HCT116 (cell line): ENCODE measurements around the gene ZNF423. TPM values are rescaled to one million over a fixed set of nuclear protein-coding genes. Genes with fewer than 3 reads are reported as not detected.
A peak's percentile ranks its signal among the peaks of the same experiment; 100 is the strongest.

Experiments used
- ATAC-seq: fragments of 200-7000 bp; cut with Tn5 transposase; 2 replicates; pipeline ENCODE4 v1.9.1; 2020; ENCODE audit warnings: mild to moderate bottlenecking, moderate library complexity
- BruUV-seq: library from RNA; stranded (reverse); fragments of 400-500 nt; replicated peaks from 2 replicates; lab custom pipeline; 2021; lab: Mats Ljungman, UMichigan
- CTCF ChIA-PET: fragments of 300-600 bp; sonication (Branson Sonifier 250); formaldehyde crosslinking; loops from one replicate; lab custom pipeline; 2021; ENCODE audit warnings: antibody characterized with exemption; lab: Charles Lee
- POLR2A ChIA-PET: fragments of 300-600, 350-600 bp; sonication (Branson Sonifier 250); formaldehyde crosslinking; loops from one replicate; lab custom pipeline; 2021; ENCODE audit warnings: antibody characterized with exemption; lab: Charles Lee
- RAD21 ChIA-PET, 2 experiments: fragments of 300-600 bp; sonication (Branson Sonifier 250); formaldehyde crosslinking; loops; one replicate each; lab custom pipeline; 2023; ENCODE audit warnings: low total read pairs in 2 of 2; ENCODE audit not compliant: uncharacterized antibody in 2 of 2, unreplicated experiment in 2 of 2, low non-redundant PET in 1 of 2; lab: Charles Lee
- DNase-seq: peaks from one replicate; pipeline ENCODE4 v3.0.0-alpha.2; 2010; ENCODE audit warnings: low read depth, low spot score
- H2AFZ ChIP-seq: fragments of 200-600 bp; shearing (Covaris generic), sonication (generic); 2 replicates; pipeline ENCODE4 v1.6.1; 2017; ENCODE audit warnings: low read depth, mixed run types, mixed read lengths, antibody characterized with exemption, low read length; ENCODE audit not compliant: poor library complexity, severe bottlenecking
- H3K27ac ChIP-seq: 2 replicates; pipeline ENCODE4 v1.5.1; 2012; ENCODE audit warnings: low read depth, low read length
- H3K27me3 ChIP-seq: fragments of 200-600 bp; sonication (generic); 2 replicates; pipeline ENCODE4 v1.6.1; 2016; ENCODE audit warnings: mixed run types, low read length, mixed read lengths; ENCODE audit not compliant: insufficient read depth
- H3K36me3 ChIP-seq, 2 experiments: fragments of 200-500 bp in 1 of 2; fragments of 200-600 bp in 1 of 2; sonication (Bioruptor generic) in 1 of 2; sonication (generic) in 1 of 2; 2 replicates each; pipeline versions ENCODE4 v1.5.1 to v1.6.1; 2014 to 2016; ENCODE audit warnings: low read length in 2 of 2, inconsistent platforms in 1 of 2, mixed read lengths in 1 of 2, mixed run types in 1 of 2; ENCODE audit not compliant: insufficient read depth in 2 of 2, control insufficient read depth in 1 of 2
- H3K4me1 ChIP-seq, 2 experiments: fragments of 200-600 bp in 1 of 2; sonication (generic) in 1 of 2; 2 replicates each; pipeline versions ENCODE4 v1.5.1 to v1.6.1; 2012 to 2017; ENCODE audit warnings: low read length in 2 of 2, inconsistent platforms in 1 of 2, mild to moderate bottlenecking in 1 of 2, mixed read lengths in 1 of 2, mixed run types in 1 of 2, moderate library complexity in 1 of 2; ENCODE audit not compliant: insufficient read depth in 2 of 2, control insufficient read depth in 1 of 2
- H3K4me2 ChIP-seq: fragments of 200-600 bp; sonication (generic); 2 replicates; pipeline ENCODE4 v1.6.1; 2017; ENCODE audit warnings: mixed run types, low read length, mixed read lengths
- H3K4me3 ChIP-seq, 2 experiments: fragments of 200-600 bp in 1 of 2; sonication (generic) in 1 of 2; replicated peaks in 1 of 2; 2 replicates each; pipeline ENCODE4 v1.5.1; 2011 to 2016; ENCODE audit warnings: low read length in 2 of 2, control low read depth in 1 of 2, low read depth in 1 of 2, mild to moderate bottlenecking in 1 of 2, mixed read lengths in 1 of 2, mixed run types in 1 of 2
- H3K79me2 ChIP-seq: fragments of 200-600 bp; sonication (generic); 2 replicates; pipeline ENCODE4 v1.6.1; 2017; ENCODE audit warnings: mild to moderate bottlenecking, mixed run types, low read length, moderate library complexity, mixed read lengths; ENCODE audit not compliant: insufficient read depth
- H3K9ac ChIP-seq: fragments of 200-600 bp; sonication (generic); 2 replicates; pipeline ENCODE4 v1.6.1; 2016; ENCODE audit warnings: low read length, mixed read lengths
- H3K9me2 ChIP-seq: fragments of 200-600 bp; sonication (generic), shearing (Covaris generic); 2 replicates; pipeline ENCODE4 v1.6.1; 2017; ENCODE audit warnings: mixed run types, mild to moderate bottlenecking, moderate library complexity; ENCODE audit not compliant: insufficient read depth
- H3K9me3 ChIP-seq, 2 experiments: fragments of 200-500 bp in 1 of 2; fragments of 200-600 bp in 1 of 2; sonication (Bioruptor generic) in 1 of 2; sonication (generic) in 1 of 2; 2 replicates each; pipeline ENCODE4 v1.6.1; 2014 to 2017; ENCODE audit warnings: low read length in 2 of 2, mixed read lengths in 2 of 2, inconsistent platforms in 1 of 2, low read depth in 1 of 2, mild to moderate bottlenecking in 1 of 2, mixed run types in 1 of 2, moderate library complexity in 1 of 2; ENCODE audit not compliant: control insufficient read depth in 1 of 2, insufficient read depth in 1 of 2
- H4K20me1 ChIP-seq: fragments of 200-600 bp; sonication (generic), shearing (Covaris generic); 2 replicates; pipeline ENCODE4 v1.6.1; 2017; ENCODE audit warnings: mixed run types, mild to moderate bottlenecking, moderate library complexity; ENCODE audit not compliant: insufficient read depth
- CBX3 ChIP-seq: IDR thresholded peaks from 2 replicates; pipeline ENCODE4 v1.6.1; 2012; ENCODE audit warnings: low read depth
- EZH2 ChIP-seq: fragments of 200-600 bp; sonication (generic); IDR thresholded peaks from 2 replicates; pipeline ENCODE4 v1.6.1; 2017; ENCODE audit warnings: antibody characterized with exemption, mixed run types
- RAD21 ChIP-seq: IDR thresholded peaks from 2 replicates; pipeline ENCODE4 v1.6.1; 2012; ENCODE audit warnings: low read depth, mild to moderate bottlenecking
- ZBTB33 ChIP-seq: IDR thresholded peaks from 2 replicates; pipeline ENCODE4 v1.6.1; 2011; ENCODE audit warnings: mild to moderate bottlenecking, low read length, moderate library complexity; ENCODE audit not compliant: insufficient replicate concordance; ENCODE audit errors: extremely low read depth
- intact Hi-C: fragments of 100-400 bp; cut with micrococcal nuclease; formaldehyde crosslinking; loops from 2 replicates; pipeline ENCODE4 v1.10.0; 2022
- total RNA-seq: library from RNA; stranded (reverse); gene quantifications from one replicate; pipeline ENCODE4 v1.2.1, GENCODE V29; 2021; ENCODE audit not compliant: unreplicated experiment

The ZNF423 gene
- total RNA-seq, 1 experiment from 2014 or later: 0.22 TPM

GRCh38 chr16:49852279-49852678, 3.6 kb downstream of the ZNF423 start (continued):
- TF ChIP-seq ZBTB33: no peak
- TF ChIP-seq, all 23 proteins: peak for 0

- H3K9ac ChIP-seq: no peak overlapping the region
- RAD21 ChIA-PET: no interaction called here
- POLR2A ChIA-PET: no interaction called here
- TF ChIP-seq EZH2 (0 out of 2 replicates have a peak, but pooled peaks have one; percentile 47), RAD21 (no peak), CBX3 (no peak)
- TF ChIP-seq, all 23 proteins: peak for 1
- no TSS peak for BruUV-seq
- ATAC-seq (no peak), DNase-seq (no peak)
- H4K20me1 ChIP-seq: no peaks in the 10 kb centered on the region
- CTCF ChIA-PET: no interaction called here
- H3K9me2 ChIP-seq: no peaks in the 10 kb centered on the region
- H3K4me3 ChIP-seq: no peak overlapping the region
- no peak overlapping the region for H3K4me2 ChIP-seq
- H3K4me1 ChIP-seq: peaks cover 3 to 11% of the 10 kb centered on the region in 2 experiments; a peak in 3 of 4 replicates
- H3K27ac ChIP-seq: no peak overlapping the region
- peaks cover 64% of the 10 kb centered on the region for H3K27me3 ChIP-seq
- intact Hi-C loops: loop anchor here (10.0 kb wide), 1 partner anchor 237 kb away; no protein-coding TSS in a partner anchor
- no peaks in the 10 kb centered on the region for H3K79me2 ChIP-seq
- no peaks in the 10 kb centered on the region for H3K9me3 ChIP-seq
- no peak overlapping the region for H2AFZ ChIP-seq
- no peaks in the 10 kb centered on the region for H3K36me3 ChIP-seq
These were observed 4.5 kb downstream of the ZNF423 start for GRCh38 chr16:49851468-49851787.
